H1 (cell line): ENCODE results near the gene NPTXR. TPM values are rescaled to one million over a fixed set of nuclear protein-coding genes. Genes with fewer than 3 reads are reported as not detected.

Experiments
- CTCF ChIA-PET: fragments of 300-600 bp; sonication (Branson Sonifier 250); formaldehyde crosslinking; loops from one replicate; lab custom pipeline; 2021; ENCODE audit not compliant: partially characterized antibody; lab: Charles Lee
- POLR2A ChIA-PET: fragments of 300-600 bp; sonication (Branson Sonifier 250); formaldehyde crosslinking; loops from one replicate; lab custom pipeline; 2021; ENCODE audit warnings: inconsistent platforms; ENCODE audit not compliant: partially characterized antibody; lab: Charles Lee
- DNase-seq, 2 experiments: peaks; one replicate each; pipeline versions ENCODE4 v3.0.0 to v3.0.0-alpha.2; 2010 to 2022; ENCODE audit warnings: low spot score in 2 of 2, low read depth in 1 of 2, mixed read lengths in 1 of 2
- FAIRE-seq: peaks from 2 replicates; lab custom pipeline; 2011; peaks lifted over from hg19 to GRCh38; lab: Jason Lieb, UNC
- H2AFZ ChIP-seq: 2 replicates; pipeline ENCODE4 v1.8.1; 2012; ENCODE audit warnings: low read length, inconsistent platforms
- H2AK5ac ChIP-seq: 2 replicates; pipeline ENCODE4 v1.6.1; 2013; ENCODE audit warnings: low read depth, low read length
- H2BK120ac ChIP-seq: replicated peaks from 2 replicates; pipeline ENCODE3; 2013; ENCODE audit warnings: low read depth, low read length, inconsistent platforms
- H2BK12ac ChIP-seq: 2 replicates; pipeline ENCODE4 v1.6.1; 2013; ENCODE audit warnings: low read depth, low read length
- H2BK15ac ChIP-seq: 2 replicates; pipeline ENCODE4 v1.6.1; 2013; ENCODE audit warnings: low read length
- H2BK20ac ChIP-seq: 2 replicates; pipeline ENCODE4 v1.6.1; 2013; ENCODE audit warnings: low read length
- H2BK5ac ChIP-seq: 2 replicates; pipeline ENCODE4 v1.6.1; 2013; ENCODE audit warnings: low read depth, low read length
- H3K14ac ChIP-seq: 2 replicates; pipeline ENCODE4 v1.6.1; 2013; ENCODE audit warnings: inconsistent platforms; ENCODE audit not compliant: insufficient read length
- H3K18ac ChIP-seq: 2 replicates; pipeline ENCODE4 v1.6.1; 2013; ENCODE audit warnings: low read length; ENCODE audit errors: extremely low read depth
- H3K23ac ChIP-seq: 2 replicates; pipeline ENCODE4 v1.6.1; 2013; ENCODE audit warnings: inconsistent platforms; ENCODE audit not compliant: insufficient read length
- H3K23me2 ChIP-seq: 2 replicates; pipeline ENCODE4 v1.6.1; 2013; ENCODE audit warnings: low read depth, low read length
- H3K27ac ChIP-seq: 2 replicates; pipeline ENCODE4 v1.6.1; 2011; ENCODE audit warnings: low read depth, low read length, inconsistent platforms
- H3K27me3 ChIP-seq, 4 experiments: replicated peaks in 1 of 4; 1 replicate in 1 of 4; 2 replicates in 3 of 4; pipeline versions ENCODE4 v1.6.1 to v1.8.1; 2011 to 2013; ENCODE audit warnings: low read length in 3 of 4, mild to moderate bottlenecking in 3 of 4, inconsistent platforms in 2 of 4, mixed read lengths in 2 of 4, moderate library complexity in 1 of 4; ENCODE audit not compliant: control insufficient read depth in 3 of 4, insufficient read depth in 3 of 4; ENCODE audit errors: extremely low read depth in 1 of 4
- H3K36me3 ChIP-seq, 4 experiments: 2 replicates each; pipeline versions ENCODE4 v1.6.1 to v1.8.1; 2011 to 2013; ENCODE audit warnings: mild to moderate bottlenecking in 4 of 4, low read length in 3 of 4, moderate library complexity in 2 of 4, control low read depth in 1 of 4, inconsistent platforms in 1 of 4; ENCODE audit not compliant: insufficient read depth in 4 of 4, control insufficient read depth in 2 of 4
- H3K4ac ChIP-seq: replicated peaks from 2 replicates; pipeline ENCODE3; 2013; ENCODE audit warnings: low read length, low read depth, mixed read lengths, inconsistent platforms; ENCODE audit not compliant: insufficient read length
- H3K4me1 ChIP-seq, 4 experiments: replicated peaks in 1 of 4; 1 replicate in 1 of 4; 2 replicates in 3 of 4; pipeline versions ENCODE4 v1.6.1 to v1.8.1; 2011 to 2013; ENCODE audit warnings: low read length in 3 of 4, inconsistent platforms in 2 of 4, mixed read lengths in 1 of 4; ENCODE audit not compliant: insufficient read depth in 4 of 4, control insufficient read depth in 3 of 4
- H3K4me2 ChIP-seq, 2 experiments: 2 replicates each; pipeline versions ENCODE4 v1.6.1 to v1.8.1; 2011 to 2013; ENCODE audit warnings: low read depth in 2 of 2, low read length in 2 of 2, control low read depth in 1 of 2, inconsistent platforms in 1 of 2, mild to moderate bottlenecking in 1 of 2; ENCODE audit not compliant: insufficient read depth in 1 of 2
- H3K4me3 ChIP-seq, 4 experiments: fragments of 200-600, 300-600 bp in 1 of 4; sonication (generic), shearing (Covaris generic), sonication (Bioruptor Twin) in 1 of 4; 2 replicates each; pipeline versions ENCODE4 v1.5.1 to v1.8.1; 2011 to 2016; ENCODE audit warnings: low read length in 4 of 4, low read depth in 3 of 4, control low read depth in 2 of 4, inconsistent platforms in 2 of 4, mild to moderate bottlenecking in 2 of 4, mixed read lengths in 1 of 4, moderate library complexity in 1 of 4; ENCODE audit not compliant: insufficient read depth in 2 of 4; ENCODE audit errors: extremely low read depth in 1 of 4
- H3K56ac ChIP-seq: replicated peaks from 2 replicates; pipeline ENCODE3; 2013; ENCODE audit warnings: low read depth, mild to moderate bottlenecking, mixed read lengths, low read length, inconsistent platforms; ENCODE audit not compliant: insufficient read length
- H3K79me1 ChIP-seq: 2 replicates; pipeline ENCODE4 v1.6.1; 2013; ENCODE audit warnings: low read depth, low read length, control low read depth
- H3K79me2 ChIP-seq, 2 experiments: 2 replicates each; pipeline versions ENCODE4 v1.6.1 to v1.8.1; 2012 to 2013; ENCODE audit warnings: low read length in 2 of 2, mild to moderate bottlenecking in 2 of 2, inconsistent platforms in 1 of 2; ENCODE audit not compliant: insufficient read depth in 2 of 2, control insufficient read depth in 1 of 2
- H3K9ac ChIP-seq, 4 experiments: replicated peaks in 1 of 4; 1 replicate in 1 of 4; 2 replicates in 3 of 4; pipeline versions ENCODE4 v1.6.1 to v1.8.1; 2011 to 2013; ENCODE audit warnings: low read depth in 3 of 4, low read length in 3 of 4, control low read depth in 2 of 4, mild to moderate bottlenecking in 2 of 4, moderate library complexity in 2 of 4, inconsistent platforms in 1 of 4; ENCODE audit errors: extremely low read depth in 1 of 4
- H3K9me3 ChIP-seq, 2 experiments: 2 replicates each; pipeline versions ENCODE4 v1.6.1 to v1.8.1; 2012 to 2013; ENCODE audit warnings: mild to moderate bottlenecking in 2 of 2, moderate library complexity in 2 of 2, control low read depth in 1 of 2, inconsistent platforms in 1 of 2, low read depth in 1 of 2, low read length in 1 of 2, mixed read lengths in 1 of 2; ENCODE audit not compliant: insufficient read depth in 2 of 2
- H4K20me1 ChIP-seq, 2 experiments: replicated peaks in 1 of 2; 2 replicates each; pipeline versions ENCODE3 to v1.8.1; 2011 to 2013; ENCODE audit warnings: inconsistent platforms in 2 of 2, low read length in 2 of 2, mild to moderate bottlenecking in 1 of 2; ENCODE audit not compliant: insufficient read depth in 2 of 2, control insufficient read depth in 1 of 2
- H4K5ac ChIP-seq: 2 replicates; pipeline ENCODE4 v1.6.1; 2013; ENCODE audit warnings: low read length, low read depth, mixed read lengths, inconsistent platforms; ENCODE audit not compliant: insufficient read length
- H4K8ac ChIP-seq: 2 replicates; pipeline ENCODE4 v1.8.0; 2013; ENCODE audit warnings: mild to moderate bottlenecking, moderate library complexity, low read length, inconsistent platforms; ENCODE audit not compliant: insufficient read depth; ENCODE audit errors: extremely low read depth
- H4K91ac ChIP-seq: replicated peaks from 2 replicates; pipeline ENCODE3; 2013; ENCODE audit warnings: low read length, mixed read lengths, inconsistent platforms; ENCODE audit not compliant: insufficient read length
- HDAC2 ChIP-seq, 2 experiments: fragments of 300-600 bp in 1 of 2; sonication (generic) in 1 of 2; IDR thresholded peaks; 2 replicates each; pipeline ENCODE4 v1.6.1; 2011 to 2012; ENCODE audit warnings: low read depth in 2 of 2, low read length in 2 of 2, mild to moderate bottlenecking in 2 of 2, moderate library complexity in 2 of 2, borderline replicate concordance in 1 of 2, inconsistent platforms in 1 of 2
- RNF2 ChIP-seq: fragments of 200-900, 300-1000 bp; sonication (generic); IDR thresholded peaks from 2 replicates; pipeline ENCODE4 v1.7.1; 2016; ENCODE audit warnings: borderline replicate concordance, low read depth, mild to moderate bottlenecking, antibody characterized with exemption, low read length; ENCODE audit not compliant: poor library complexity, severe bottlenecking; ENCODE audit errors: missing control alignments
- SP1 ChIP-seq: IDR thresholded peaks from 2 replicates; pipeline ENCODE4 v1.6.1; 2011; ENCODE audit warnings: low read depth, low read length
- TCF12 ChIP-seq: IDR thresholded peaks from 2 replicates; pipeline ENCODE4 v1.6.1; 2011; ENCODE audit warnings: low read depth, mild to moderate bottlenecking, low read length
- WGBS, 2 experiments: shearing (Covaris generic) in 1 of 2; methylation state at CpG; one replicate each; pipeline versions ENCODE4 v1.1.6 to v1.1.7; 2013 to 2015; ENCODE audit warnings: low lambda C conversion rate in 2 of 2, mixed read lengths in 2 of 2, inconsistent platforms in 1 of 2, low coverage in 1 of 2, missing lambda C conversion rate in 1 of 2; ENCODE audit not compliant: insufficient replicate concordance in 2 of 2, insufficient coverage in 1 of 2, insufficient read length in 1 of 2; ENCODE audit errors: extremely low coverage in 1 of 2, missing lambda C conversion rate in 1 of 2; 5-methylcytosine and 5-hydroxymethylcytosine counted together
- polyA plus RNA-seq, 7 experiments: library from polyadenylated mRNA; depleted of rRNA in 3 of 7; stranded (reverse) in 5 of 7; unstranded in 2 of 7; fragments of >200 nt in 5 of 7; fragments of 200-250 nt in 2 of 7; gene quantifications; 1 replicate in 5 of 7; 2 replicates in 1 of 7; 4 replicates in 1 of 7; pipeline versions ENCODE4 v1.2.1 to v1.2.3, GENCODE V29; 2011 to 2013; ENCODE audit warnings: missing spikeins in 2 of 7, mixed read lengths in 2 of 7
- total RNA-seq: library from RNA; stranded (reverse); fragmentation: NEBNext Ultra II Directional; extraction: Animal tissue kit (Norgen Biotek cat#: 25700); gene quantifications from 2 replicates; pipeline ENCODE4 v1.2.1, GENCODE V29; 2021

NPTXR gene
- total and polyA plus RNA-seq, 2 of the 8 experiments (the other 6 are each of a cell fraction or from before 2014, with no cell fraction given): 3.7 to 6.4 TPM

GRCh38 chr22:38840129-38840528 is 3.7 kb downstream of the NPTXR start:
- no peak overlapping the region for H3K9ac ChIP-seq
- DNase-seq (no peak), FAIRE-seq (no peak)
- H2BK5ac ChIP-seq: no peak overlapping the region
- H2BK12ac ChIP-seq: peak overlapping the region; percentile 40; the same call in 1 of the 2 replicates
- no peak overlapping the region for H2AFZ ChIP-seq
- H4K8ac ChIP-seq: no peak overlapping the region
- CTCF ChIA-PET: interaction anchor here (0.7 to 1.7 kb wide), 3 partner anchors 31 to 133 kb away, joined by 3 to 6 read pairs (median 4); no protein-coding TSS in a partner anchor
- no peak overlapping the region for H2AK5ac ChIP-seq
- no peaks in the 10 kb centered on the region for H3K79me2 ChIP-seq
- H2BK20ac ChIP-seq: no peak overlapping the region
- H4K20me1 ChIP-seq: peaks cover 0 to 4% of the 10 kb centered on the region in 2 experiments
- no peak overlapping the region for H2BK120ac ChIP-seq
- H3K18ac ChIP-seq: no peak overlapping the region
- no peak for TF ChIP-seq HDAC2 (IDR thresholded peaks at IDR 0.05; ENCODE audit: borderline replicate concordance in 1 of 2, low read depth in 2 of 2, low read length in 2 of 2)
- TF ChIP-seq TCF12: no peak
- TF ChIP-seq SP1: peak; percentile 46; the same call in 1 of the 2 replicates
- TF ChIP-seq RNF2: no peak
- H3K4me3 ChIP-seq: no peak overlapping the region
- 79% methylated on average over 3 of the region's 3 CpGs; no CpG with 5 or more reads in 1 of the 2 experiments for WGBS, 2 experiments
- H3K27me3 ChIP-seq: peaks cover 15 to 39% (median 32%) of the 10 kb centered on the region in 4 experiments
- peaks cover 8% of the 10 kb centered on the region; the same call in 1 of the 2 replicates for H3K23me2 ChIP-seq
- H3K9me3 ChIP-seq: no peaks in the 10 kb centered on the region
- no peak overlapping the region for H3K4me2 ChIP-seq
- POLR2A ChIA-PET: interaction anchor here (0.6 to 1.8 kb wide), 4 partner anchors 11 to 680 kb away, joined by 3 to 8 read pairs (median 4); partner anchors contain the start of genes ATF4, CBX6 and MIEF1
- H3K36me3 ChIP-seq: no peaks in the 10 kb centered on the region
- no peak overlapping the region for H3K14ac ChIP-seq
- H3K27ac ChIP-seq: no peak overlapping the region
- no peak overlapping the region for H3K4ac ChIP-seq
- no peak overlapping the region for H3K56ac ChIP-seq
- H2BK15ac ChIP-seq: no peak overlapping the region
- H4K5ac ChIP-seq: no peak overlapping the region
- no peak overlapping the region for H3K23ac ChIP-seq
- no peaks in the 10 kb centered on the region for H3K79me1 ChIP-seq
- peaks cover 0 to 12% (median 4%) of the 10 kb centered on the region in 4 experiments; a peak in 6 of 7 replicates for H3K4me1 ChIP-seq
- no peak overlapping the region for H4K91ac ChIP-seq
